COR-L47 (cell line): ENCODE results near the gene CRTC3.
A peak's percentile ranks its signal among the peaks of the same experiment; 100 is the strongest.
"Not testable (repeated sequence)": the region's sequence is repeated elsewhere in the genome, so short reads cannot be mapped to it uniquely, and the experiment has no call there.

Experiments used
- DNase-seq: peaks from one replicate; lab custom pipeline; 2025; lab: John Stamatoyannopoulos, UW

The CRTC3 gene

DNA sequence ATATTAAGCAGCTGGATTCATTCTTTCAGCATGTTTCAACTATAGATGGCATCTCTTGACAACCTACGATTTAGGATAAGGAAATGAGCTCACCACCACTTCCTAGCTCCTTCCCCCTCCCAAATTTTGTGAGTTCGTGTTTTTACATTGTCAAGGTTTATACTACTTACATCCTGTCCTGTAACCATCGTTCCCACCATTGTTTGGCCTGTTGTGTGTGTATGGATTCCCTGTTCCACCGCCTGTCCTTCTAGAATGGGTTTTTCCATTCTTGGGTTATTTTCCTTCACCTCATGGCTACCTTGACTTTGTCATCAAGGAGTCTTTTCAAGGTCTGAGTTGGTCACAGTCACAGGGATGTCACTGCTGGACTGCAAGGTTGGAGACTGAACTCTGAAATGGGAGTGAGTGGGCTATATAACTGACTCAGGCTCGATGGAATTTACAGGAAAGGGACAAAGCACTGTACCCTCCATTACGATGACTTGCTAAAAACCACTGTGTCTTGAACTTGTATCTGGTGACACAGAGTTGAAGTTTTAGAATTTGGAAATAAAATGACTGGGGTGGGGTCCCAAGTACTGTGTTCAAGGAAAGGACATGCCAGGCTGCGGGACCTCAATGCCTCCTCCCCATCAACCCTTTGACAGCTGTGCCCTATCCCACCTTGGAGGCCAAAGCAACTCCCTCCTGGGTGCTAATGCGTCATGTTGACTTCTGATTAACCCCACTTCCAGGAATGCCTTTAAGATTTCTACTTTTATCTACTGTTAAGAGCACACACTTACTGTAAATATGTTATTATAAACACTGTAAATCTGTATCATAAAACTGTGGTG is 120.6 kb downstream of the CRTC3 start:
- DNase-seq, result no peak

DNA sequence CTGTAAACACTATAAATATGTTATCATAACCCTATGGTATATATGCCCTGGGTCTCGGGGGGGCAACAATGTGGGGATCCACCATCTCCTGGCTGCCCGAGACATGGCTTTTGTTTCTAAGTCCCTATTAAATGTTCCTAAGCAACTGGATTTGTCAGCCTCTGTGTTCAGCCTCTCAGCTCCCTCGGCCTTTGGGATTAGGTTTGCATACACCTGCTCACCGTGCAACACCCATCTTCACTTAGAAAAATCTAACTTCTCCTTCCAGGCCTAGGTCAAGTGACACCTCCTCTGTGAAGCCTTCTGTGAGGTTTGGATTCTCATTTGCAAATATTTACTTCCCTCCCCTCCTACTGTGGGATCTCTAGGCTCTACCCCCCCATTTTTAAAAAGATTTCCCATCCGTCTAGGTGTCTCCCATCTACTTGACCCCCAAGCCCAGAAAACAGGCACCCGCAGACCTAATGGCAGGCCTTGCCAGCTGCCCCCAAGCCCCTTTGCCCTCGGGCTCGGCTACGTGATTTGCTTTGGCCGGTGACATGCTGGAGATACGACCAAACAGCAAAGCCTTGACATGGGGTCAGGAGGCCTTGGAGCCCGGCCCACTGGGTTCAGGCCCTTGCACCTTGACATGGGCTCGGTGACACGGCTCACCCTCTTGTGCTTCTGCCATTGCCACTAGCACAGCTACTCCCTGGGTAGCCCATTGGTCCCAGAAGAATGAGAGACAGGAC is 121.4 kb downstream of the CRTC3 start:
- no peak for DNase-seq

DNA sequence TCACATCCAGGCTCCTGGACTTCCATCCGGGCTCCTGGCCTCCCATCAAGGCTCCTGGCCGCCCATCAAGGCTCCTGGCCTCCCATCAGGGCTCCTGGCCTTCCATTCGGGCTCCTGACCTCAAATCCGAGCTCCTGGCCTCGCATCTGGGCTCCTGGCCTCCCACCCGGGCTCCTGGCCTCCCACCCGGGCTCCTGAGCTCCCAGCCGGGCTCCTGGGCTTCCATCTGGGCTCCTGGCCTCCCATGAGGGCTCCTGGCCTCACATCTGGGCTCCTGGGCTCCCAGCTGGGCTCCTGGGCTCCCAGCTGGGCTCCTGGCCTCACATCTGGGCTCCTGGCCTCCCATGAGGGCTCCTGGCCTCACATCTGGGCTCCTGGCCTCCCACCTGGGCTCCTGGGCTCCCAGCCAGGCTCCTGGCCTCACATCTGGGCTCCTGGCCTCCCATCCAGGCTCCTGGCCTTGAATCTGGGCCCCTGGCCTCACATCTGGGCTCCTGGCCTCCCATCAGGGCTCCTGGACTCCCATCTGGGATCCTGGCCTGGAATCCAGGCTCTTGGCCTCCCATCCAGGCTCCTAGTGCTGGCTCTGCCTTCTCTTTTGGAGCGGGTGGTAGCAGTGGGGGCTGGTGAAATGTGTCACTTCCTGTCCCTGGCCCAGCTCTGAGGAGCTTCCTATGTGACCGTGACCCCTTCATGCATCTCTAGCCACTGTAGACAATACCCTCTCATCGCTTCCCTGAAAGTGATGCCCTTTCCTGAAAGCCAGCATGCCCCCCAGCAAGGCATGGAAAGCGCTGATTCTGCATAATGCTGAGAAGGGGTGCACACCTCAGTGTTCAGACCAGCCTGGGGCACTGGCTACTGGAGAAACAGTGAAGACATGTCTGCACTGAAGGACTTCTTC is 124.8 kb downstream of the CRTC3 start:
- no peak for DNase-seq

DNA sequence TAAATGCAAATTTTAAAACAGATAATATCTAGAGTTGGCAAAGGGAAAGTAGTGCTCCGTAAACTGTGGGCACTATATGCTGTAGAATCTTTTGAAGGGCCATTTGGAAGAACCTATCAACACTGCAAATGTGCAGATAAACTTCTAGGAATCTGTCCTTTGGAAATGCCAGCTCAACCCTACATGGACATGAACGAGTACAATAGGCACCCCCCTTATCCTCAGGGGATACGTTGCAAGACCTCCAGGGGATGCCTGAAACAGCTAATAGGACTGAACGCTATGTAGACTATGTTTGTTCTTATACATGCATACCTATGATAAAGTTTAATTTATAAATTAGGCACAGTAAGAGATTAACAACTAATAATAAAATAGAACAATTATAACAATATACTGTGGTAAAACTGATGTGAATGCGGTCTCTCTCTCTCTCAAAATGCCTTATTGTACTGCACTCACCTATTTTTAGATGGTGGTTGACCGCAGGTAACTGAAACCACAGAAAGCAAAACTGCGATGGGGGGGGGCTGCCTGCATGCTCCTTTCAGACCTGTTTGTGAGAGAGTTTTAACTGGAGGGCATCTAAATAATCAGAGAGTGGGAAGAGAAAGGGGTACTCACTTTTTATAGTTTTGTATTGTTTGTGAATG is 127.9 kb downstream of the CRTC3 start:
- not testable (repeated sequence) for DNase-seq

DNA sequence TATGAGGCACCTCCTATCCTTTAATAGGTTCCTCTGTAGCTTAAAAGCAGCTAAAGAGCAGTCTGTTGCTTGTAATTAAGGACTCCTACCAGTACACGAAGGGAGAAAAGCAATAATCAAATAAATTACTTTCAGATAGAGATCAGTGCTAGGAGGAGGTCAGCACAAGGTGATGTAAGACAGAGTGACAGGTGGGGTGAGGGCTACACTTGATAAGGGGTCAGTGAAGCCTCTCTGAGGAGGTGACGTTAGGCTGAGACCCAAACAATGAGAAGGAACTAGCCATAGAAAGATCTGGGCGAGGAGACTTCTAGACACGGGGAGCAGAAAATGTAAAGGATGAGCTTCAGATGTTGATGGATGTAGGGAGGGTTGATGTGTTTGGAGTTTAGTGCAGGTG is 129.8 kb downstream of the CRTC3 start:
- no peak for DNase-seq

DNA sequence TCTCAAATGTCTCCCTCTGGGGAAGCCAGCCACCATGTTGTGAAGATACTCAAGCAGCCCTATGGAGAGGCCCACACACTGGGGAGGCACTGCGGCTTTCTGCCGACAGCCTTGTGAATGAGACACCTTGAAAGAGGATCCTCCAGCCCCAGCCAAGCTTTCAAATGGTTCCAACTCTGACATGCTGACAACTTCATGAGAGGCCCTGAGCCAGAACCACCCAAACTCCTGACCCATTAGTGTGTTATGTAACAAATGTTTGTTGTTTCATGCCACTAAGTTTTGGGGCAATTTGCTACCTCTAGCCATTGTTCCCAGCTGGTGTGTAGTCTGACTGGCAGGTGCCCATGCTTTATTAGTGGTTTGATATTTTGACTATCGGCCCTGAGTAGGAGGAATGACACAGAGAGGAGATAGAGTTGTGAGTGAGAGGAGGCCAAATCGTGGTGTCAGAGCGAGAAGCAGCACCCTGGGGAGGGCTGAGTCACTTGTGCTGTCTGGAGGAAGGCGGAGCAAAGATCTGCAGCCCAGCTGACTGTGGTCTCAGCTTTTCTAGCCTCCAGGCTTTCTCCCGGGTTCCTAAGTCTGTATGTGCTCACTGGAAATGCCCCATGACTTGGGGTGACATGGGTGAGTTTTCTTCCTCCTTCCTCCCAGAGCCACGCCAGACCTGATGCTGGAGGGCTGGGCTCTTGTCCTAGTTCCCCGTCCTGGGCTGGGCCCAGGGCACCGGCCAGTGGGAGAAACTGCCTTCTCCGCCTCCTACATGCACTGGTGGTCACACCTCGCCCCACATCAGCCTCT is 130.7 kb downstream of the CRTC3 start:
- no peak for DNase-seq

DNA sequence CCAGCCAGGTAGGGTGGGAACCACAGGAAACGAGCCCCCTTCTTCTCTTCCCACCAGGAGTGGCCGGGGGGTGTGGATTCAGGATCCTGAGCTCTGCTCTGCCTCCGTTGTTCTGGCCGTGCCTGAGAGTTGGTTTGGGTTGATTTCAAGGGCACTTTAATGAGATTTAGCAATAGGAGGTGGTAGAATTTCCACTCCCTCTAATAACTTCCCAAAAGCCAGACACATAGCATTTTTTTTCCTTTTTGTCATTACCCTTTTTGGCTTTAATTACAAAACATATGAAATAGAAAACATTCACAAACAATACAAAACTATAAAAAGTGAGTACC is 131.2 kb downstream of the CRTC3 start:
- not testable (repeated sequence) for DNase-seq

DNA sequence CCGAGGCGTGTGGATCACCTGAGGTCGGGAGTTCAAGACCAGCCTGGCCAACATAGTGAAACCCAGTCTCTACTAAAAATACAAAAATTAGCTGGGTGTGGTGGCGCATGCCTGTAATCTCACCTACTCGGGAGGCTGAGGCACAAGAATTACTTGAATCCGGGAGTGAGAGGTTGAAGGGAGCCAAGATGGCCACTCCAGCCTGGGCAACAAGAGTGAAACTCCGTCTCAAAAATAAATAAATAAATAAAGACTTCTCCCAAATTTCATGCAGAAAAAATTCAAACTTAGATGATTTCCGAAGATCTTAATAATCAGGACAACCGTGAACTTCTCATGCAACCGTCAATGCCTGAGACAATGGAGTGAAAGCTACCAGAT is 134.3 kb downstream of the CRTC3 start:
- not testable (repeated sequence) for DNase-seq

DNA sequence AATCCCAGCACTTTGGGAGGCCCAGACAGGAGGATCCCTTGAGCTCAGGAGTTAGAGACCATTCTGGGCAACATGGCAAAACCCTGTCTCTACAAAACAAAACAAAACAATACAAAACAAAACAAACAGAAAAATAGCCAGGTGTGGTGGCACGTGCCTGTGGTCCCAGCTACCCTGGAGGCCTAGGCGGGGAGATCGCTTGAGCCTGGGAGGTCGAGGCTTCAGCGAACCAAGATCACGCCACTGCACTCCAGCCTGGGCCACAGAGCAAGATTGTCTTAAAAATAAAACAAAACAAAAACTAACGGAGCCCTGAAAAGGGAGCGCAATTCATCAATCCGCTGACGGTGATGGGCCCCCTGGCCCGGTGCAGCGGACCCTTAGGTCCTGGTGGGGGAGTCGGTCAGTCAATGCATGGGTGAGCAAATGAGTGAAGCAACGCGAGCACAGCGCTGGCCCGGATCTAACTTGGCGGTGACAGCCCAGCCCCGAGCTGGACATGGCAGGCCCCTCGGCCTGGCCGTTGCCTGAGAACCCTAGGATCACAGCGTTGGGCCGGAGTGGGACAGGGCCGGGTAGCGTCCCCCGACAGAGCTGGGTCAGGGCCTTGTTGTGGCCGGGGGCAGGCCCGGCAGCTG is 135.0 kb downstream of the CRTC3 start:
- peak; percentile 12 for DNase-seq

DNA sequence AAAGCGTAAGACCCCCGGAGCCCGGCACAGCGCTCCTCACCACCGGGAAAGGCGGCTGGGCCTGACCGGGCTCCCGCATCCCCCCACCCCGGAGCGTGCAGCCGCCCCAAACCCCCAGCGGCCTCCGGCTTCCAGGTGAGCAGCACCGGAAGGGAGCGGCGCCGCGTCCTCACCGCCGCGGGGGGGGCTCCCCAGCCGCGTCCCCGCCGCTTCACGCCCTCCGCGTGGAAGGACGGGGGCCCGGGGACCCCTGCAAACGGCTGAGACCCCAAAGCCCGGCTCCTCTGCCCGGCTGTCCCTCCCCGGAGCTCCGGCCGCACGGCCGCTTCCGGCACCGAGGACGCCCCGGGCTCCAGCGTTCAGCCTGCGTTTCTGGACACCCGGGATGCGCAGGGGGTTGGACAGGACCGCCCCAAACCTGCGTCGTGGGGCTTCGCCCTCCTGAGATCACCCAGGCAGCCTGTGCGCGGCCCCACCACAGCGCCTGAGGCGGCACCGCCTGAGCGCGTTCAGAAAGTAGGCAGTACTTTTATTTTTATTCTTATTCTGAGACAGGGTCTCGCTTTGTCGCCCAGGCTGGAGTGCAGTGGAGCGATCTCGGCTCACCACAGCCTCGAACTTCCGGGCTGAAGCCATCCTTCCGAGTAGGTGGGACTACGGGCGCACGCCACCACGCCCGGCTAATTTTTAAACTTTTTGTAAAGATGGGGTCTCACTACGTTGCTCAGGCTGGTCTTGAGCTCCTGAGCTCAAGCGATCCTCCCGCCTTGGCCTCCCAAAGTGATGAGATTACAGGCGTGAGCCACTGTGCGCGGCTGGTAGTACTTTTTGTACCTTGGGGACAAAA is 135.8 kb downstream of the CRTC3 start:
- peak; percentile 65 for DNase-seq

DNA sequence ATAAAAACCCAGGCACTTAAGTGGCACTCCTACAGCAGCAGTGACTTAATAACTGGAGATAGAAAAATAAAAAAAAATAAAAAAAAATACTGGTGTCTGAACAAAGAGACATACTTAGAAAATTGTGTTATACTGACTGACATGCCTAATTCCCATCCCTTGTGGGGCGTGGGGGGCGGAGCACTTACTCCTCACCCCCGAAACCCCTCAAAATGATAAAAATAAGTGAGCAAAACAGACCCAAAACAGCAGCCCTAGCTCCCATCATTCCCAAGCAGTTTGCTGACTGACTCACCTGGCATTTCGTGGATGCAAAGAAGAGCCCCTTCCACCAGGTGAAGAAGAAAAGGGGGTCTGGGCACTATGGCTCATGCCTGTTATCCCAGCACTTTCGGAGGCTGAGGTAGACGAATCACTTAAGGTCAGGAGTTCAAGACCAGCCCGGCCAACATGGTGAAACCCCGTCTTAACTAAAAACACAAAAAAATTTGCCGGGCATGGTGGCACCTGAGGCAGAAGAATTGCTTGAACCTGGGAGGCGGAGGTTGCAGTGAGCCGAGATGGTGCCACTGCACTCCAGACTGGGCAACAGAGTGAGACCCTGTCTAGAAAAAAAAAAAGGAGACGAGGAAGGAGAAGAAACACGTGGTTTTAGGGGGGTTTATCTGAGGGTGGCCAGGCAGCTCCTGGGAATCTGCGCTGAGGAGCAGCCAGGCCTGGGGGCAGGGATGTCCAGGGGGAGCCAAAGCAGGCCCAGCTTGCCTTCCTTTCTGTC is 136.6 kb downstream of the CRTC3 start:
- DNase-seq, result no peak

DNA sequence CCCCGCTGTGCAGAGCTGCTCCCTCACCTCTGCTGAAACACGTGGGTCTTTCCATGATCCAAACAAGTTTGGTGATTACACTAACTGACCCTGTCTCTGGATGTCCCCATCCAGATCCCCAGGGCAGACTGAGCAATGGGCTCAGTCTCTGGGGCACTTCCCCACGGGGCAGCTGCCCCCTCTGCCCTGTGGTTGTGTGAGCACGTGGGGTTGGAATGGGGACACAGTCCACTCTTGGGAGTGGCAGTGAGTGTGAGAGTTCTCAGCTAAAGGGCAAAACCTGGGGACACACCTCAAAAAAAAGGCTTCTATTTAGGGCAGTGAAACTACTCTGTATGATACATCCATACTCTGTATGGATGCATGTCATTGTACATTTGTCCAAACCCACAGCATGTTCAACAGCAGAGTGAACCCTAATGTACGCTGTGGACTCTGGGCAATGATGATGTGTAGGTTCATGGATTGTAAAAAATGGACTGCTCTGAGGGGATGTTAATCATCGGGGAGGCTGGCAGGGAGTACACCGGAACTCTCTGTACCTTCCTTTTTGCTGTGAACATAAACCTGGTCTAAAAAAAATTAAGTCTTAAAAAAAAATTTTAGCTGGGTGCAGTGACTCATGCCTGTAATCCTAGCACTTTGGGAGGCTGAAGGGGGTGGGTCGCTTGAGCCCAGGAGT is 137.5 kb downstream of the CRTC3 start:
- no peak for DNase-seq

DNA sequence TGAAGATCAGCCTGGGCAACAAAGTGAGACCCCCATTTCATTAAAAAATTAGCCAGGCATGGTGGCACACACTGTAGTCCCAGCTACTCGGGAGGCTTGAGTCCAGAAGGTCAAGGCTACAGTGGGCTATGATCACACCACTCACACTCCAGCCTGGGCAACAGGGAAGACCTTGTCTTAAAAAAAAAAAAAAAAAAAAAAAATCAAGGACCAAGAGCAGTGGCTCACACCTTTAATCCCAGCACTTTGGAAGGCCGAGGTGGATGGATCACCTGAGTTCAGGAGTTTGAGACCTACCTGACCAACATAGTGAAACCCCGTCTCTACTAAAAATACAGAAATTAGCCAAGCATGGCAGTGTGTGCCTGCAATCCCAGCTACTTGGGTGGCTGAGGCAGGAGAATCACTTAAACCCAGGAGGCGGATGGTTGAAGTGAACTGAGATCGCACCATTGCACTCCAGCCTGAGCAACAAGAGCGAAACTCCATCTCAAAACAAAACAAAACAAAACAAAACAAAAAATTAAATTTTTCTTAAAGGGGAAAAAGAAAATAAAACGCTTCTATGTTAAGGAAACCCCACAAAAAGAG is 138.1 kb downstream of the CRTC3 start:
- DNase-seq, result not testable (repeated sequence)

DNA sequence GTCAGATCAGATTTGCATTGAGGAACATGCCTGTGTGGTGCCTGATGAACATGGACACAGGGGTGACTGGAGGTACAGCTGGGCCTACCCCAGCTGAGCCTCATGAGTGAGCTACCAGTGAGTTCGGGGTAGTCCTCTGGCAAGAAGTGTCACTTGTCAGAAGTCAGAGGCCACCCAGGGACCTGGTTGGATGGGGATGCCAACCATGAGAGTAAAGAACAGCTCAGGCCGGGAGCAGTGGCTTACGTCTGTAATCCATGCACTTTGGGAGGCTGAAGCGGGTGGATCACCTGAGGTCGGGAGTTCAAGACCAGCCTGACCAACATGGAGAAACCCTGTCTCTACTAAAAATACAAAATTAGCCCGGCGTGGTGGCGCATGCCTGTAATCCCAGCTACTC is 140.9 kb downstream of the CRTC3 start:
- not testable (repeated sequence) for DNase-seq

DNA sequence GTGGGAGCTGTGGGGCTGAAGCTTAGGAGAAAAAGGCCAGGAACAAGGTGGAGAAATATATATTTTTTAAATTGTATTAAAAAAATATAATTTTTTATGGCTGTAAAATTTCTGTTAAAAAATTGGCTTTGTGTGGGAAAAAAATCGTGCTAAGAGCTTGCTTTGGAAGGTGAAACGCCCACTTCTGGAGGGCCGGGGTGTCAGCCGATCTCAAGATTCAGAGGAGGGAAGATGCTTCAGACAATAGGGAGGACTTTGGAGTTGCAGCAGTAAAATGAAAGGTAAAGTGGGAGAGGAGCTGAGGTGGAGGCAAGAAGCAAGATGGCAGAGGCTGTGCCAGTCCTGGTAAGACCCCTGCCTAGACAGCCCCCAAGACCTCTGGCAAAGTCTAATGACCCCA is 141.5 kb downstream of the CRTC3 start:
- no peak for DNase-seq

DNA sequence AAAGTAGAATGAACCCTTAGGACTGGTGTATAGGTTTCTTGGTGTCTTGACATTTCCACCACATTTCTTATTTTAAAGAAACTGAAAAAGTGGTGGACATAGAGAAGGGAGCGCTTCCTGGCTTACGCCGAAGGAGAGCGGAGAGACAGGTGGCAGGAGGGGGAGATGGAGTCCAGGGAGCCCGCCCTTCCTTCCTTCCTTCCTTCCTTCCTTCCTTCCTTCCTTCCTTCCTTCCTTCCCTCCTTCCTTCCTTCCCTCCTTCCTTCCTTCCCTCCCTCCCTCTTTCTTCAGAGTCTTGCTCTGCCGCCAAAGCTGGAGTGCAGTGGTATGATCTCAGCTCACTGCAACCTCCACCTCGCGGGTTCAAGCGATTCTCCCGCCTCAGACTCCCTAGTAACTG is 143.6 kb downstream of the CRTC3 start:
- not testable (repeated sequence) for DNase-seq

DNA sequence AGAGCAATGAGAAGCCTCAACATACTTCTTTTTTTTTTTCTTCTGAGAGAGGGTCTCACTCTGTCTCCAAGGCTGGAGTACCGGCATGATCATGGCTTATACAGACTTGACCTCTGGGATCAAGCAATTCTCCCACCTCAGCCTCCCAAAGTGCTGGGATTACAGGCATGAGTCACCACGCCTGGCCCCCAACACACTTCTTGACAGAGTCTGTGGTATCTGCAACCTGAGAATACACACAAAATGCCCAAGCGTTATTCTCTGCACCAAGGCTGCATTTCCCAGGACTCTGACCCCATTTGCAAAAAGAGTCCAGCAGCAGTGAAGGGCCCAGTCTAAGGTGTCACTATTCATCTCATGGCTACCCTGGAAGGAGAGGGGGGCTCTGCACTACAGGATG is 144.8 kb downstream of the CRTC3 start:
- DNase-seq, result no peak

DNA sequence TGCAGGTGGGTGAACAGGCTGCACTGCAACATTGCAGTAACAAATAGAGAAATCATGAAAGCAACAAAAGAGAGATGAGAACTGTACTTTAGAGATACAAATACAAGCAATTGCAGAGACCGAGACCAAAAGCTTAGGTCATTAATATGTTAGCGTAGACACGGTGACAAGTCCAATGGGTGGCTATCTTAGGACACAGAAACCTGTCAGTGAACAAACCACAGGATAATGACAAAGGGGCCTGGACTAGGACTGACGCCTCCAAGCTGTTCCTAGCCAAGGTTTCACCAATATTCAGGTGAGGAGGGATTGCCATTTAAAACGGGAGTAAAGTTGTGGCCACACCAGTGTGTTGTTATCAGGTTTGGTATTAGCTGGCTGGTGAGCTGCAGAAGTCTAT is 145.7 kb downstream of the CRTC3 start:
- DNase-seq, result no peak
